Erythroblast (primary cell): ENCODE measurements around the gene EMC9.

Experiments used
- GATA1 ChIP-seq: IDR thresholded peaks from 2 replicates; pipeline ENCODE4 v1.6.1; 2011; ENCODE audit warnings: low read depth, mild to moderate bottlenecking, control low read depth, low read length, moderate library complexity
- POLR2A ChIP-seq: IDR thresholded peaks from 2 replicates; pipeline ENCODE4 v1.6.1; 2011; ENCODE audit warnings: mild to moderate bottlenecking, low read length

DNA sequence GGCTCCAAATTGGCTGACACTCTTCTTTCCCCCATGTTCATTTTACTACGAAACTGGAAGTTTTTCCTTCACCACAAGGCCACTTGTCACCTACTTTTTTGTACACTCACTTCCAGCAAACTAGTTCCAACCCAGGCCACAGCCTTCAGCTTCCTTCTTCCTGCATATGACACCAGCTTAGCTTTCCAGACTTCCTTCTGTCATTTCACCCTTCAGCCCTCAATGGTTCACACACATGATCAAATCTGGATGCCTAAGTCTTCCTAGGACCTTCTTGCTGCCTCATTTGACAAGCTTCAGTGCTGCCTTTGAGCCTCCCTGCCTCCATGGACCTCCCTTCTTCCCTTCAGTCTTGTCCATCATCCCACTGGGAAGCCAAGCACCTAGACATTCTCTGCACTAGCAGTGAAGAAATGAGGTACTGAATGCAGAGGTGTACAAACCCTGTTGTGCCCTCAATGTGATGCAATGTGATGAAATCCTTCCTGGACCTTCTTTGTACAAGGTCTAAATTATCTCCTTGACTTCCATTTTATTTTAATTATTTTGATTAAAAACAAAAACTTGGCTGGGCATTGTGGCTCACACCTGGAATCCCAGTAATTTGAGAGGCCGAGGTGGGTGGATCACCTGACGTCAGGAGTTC, 26.2 kb upstream of the EMC9 start:
- TF ChIP-seq POLR2A: no peak
- no peak for TF ChIP-seq GATA1
